HepG2 (cell line): ENCODE measurements around the gene PIAS3. TPM values are rescaled to one million over a fixed set of nuclear protein-coding genes. Genes with fewer than 3 reads are reported as not detected.

Experiments
- ARHGAP35 ChIP-seq: sonication (generic); formaldehyde crosslinking; IDR thresholded peaks from 2 replicates; pipeline ENCODE4 v1.9.0; 2022; ENCODE audit warnings: mild to moderate bottlenecking, inconsistent platforms, moderate library complexity, missing genetic modification reagents, borderline replicate concordance
- GABPA ChIP-seq, 2 experiments: IDR thresholded peaks; 2 replicates each; pipeline ENCODE4 v1.6.1; 2011 to 2016; ENCODE audit warnings: low read depth in 2 of 2, low read length in 1 of 2, missing biosample characterization in 1 of 2, missing genetic modification characterization in 1 of 2
- GRHL1 ChIP-seq: sonication (generic); formaldehyde crosslinking; conservative IDR thresholded peaks from 2 replicates; pipeline ENCODE4 v1.8.0; 2022; ENCODE audit warnings: missing genetic modification reagents
- KAT7 ChIP-seq: IDR thresholded peaks from 2 replicates; pipeline ENCODE4 v1.6.1; 2018; ENCODE audit warnings: borderline replicate concordance, missing compliant biosample characterization
- KDM3A ChIP-seq: IDR thresholded peaks from 2 replicates; pipeline ENCODE4 v1.6.1; 2018; ENCODE audit warnings: low read depth, missing compliant biosample characterization
- PLSCR1 ChIP-seq: sonication (generic); formaldehyde crosslinking; IDR thresholded peaks from 2 replicates; pipeline ENCODE4 v1.5.0; 2020; ENCODE audit warnings: missing genetic modification reagents, mild to moderate bottlenecking, borderline replicate concordance
- POGK ChIP-seq: sonication (generic); formaldehyde crosslinking; conservative IDR thresholded peaks from 2 replicates; pipeline ENCODE4 v1.8.0; 2022; ENCODE audit warnings: mild to moderate bottlenecking, moderate library complexity, missing genetic modification reagents
- SIN3B ChIP-seq: fragments of 150-350 bp; IDR thresholded peaks from 2 replicates; pipeline ENCODE4 v1.6.1; 2014; ENCODE audit warnings: low read length
- ZC3H4 ChIP-seq: sonication (generic); formaldehyde crosslinking; IDR thresholded peaks from 2 replicates; pipeline ENCODE4 v1.4.0; 2020; ENCODE audit warnings: missing genetic modification reagents, borderline replicate concordance
- ZMYM3 ChIP-seq: sonication (generic); formaldehyde crosslinking; IDR thresholded peaks from 2 replicates; pipeline ENCODE4 v1.5.1; 2020; ENCODE audit warnings: mild to moderate bottlenecking, missing genetic modification reagents
- ZNF10 ChIP-seq: sonication (generic); formaldehyde crosslinking; IDR thresholded peaks from 2 replicates; pipeline ENCODE4 v1.4.0; 2020; ENCODE audit warnings: mild to moderate bottlenecking, low read depth, missing genetic modification reagents, borderline replicate concordance
- ZNF224 ChIP-seq: sonication (generic); formaldehyde crosslinking; IDR thresholded peaks from 2 replicates; pipeline ENCODE4 v1.5.0; 2020; ENCODE audit warnings: mild to moderate bottlenecking, missing genetic modification reagents
- ZNF232 ChIP-seq: sonication (generic); formaldehyde crosslinking; IDR thresholded peaks from 2 replicates; pipeline ENCODE4 v1.4.0; 2020; ENCODE audit warnings: missing genetic modification reagents, borderline replicate concordance
- ZNF335 ChIP-seq: sonication (generic); formaldehyde crosslinking; IDR thresholded peaks from 2 replicates; pipeline ENCODE4 v1.4.0; 2020; ENCODE audit warnings: missing genetic modification reagents
- ZNF33B ChIP-seq: sonication (generic); formaldehyde crosslinking; IDR thresholded peaks from 2 replicates; pipeline ENCODE4 v1.5.1; 2020; ENCODE audit warnings: mild to moderate bottlenecking, missing genetic modification reagents
- ZNF710 ChIP-seq: sonication (generic); formaldehyde crosslinking; IDR thresholded peaks from 2 replicates; pipeline ENCODE4 v1.5.0; 2020; ENCODE audit warnings: mild to moderate bottlenecking, missing genetic modification reagents, borderline replicate concordance
- ZNF768 ChIP-seq: sonication (generic); formaldehyde crosslinking; IDR thresholded peaks from 2 replicates; pipeline ENCODE4 v1.4.0; 2020; ENCODE audit warnings: missing genetic modification reagents
- ZNF878 ChIP-seq: sonication (generic); formaldehyde crosslinking; IDR thresholded peaks from 2 replicates; pipeline ENCODE4 v1.8.1; 2023; ENCODE audit warnings: mild to moderate bottlenecking, missing genetic modification reagents, moderate library complexity
- polyA plus RNA-seq, 8 experiments: library from polyadenylated mRNA; depleted of rRNA in 3 of 8; stranded (reverse) in 7 of 8; unstranded in 1 of 8; fragments of >200 nt; fragmentation: Illumina TruSeq in 4 of 8; extraction: Trizol in 4 of 8; gene quantifications; 2 replicates each; pipeline versions ENCODE4 v1.2.1 to v1.2.3, GENCODE V29; 2011 to 2016; ENCODE audit warnings: low read depth in 4 of 8, missing spikeins in 1 of 8, mixed read lengths in 1 of 8; ENCODE audit not compliant: insufficient read depth in 1 of 8
- total RNA-seq, 5 experiments: library from RNA; depleted of rRNA; stranded (reverse); fragments of >200 nt; fragmentation: Illumina TruSeq; extraction: Trizol; gene quantifications; 2 replicates each; pipeline ENCODE4 v1.2.3, GENCODE V29; 2016; ENCODE audit warnings: low read depth in 1 of 5

PIAS3 gene
- total and polyA plus RNA-seq, 2 of the 13 experiments (the other 11 are each of a cell fraction or from before 2014, with no cell fraction given) = 3.7 to 8.0 TPM

GRCh38 chr1:145823565-145824498, 35.0 kb downstream of the PIAS3 start, which contains the start of the genes POLR3C and RNF115 (continued):
- TF ChIP-seq GRHL1 (CRISPR knock-in tag) = no peak
- no peak for TF ChIP-seq ARHGAP35 (CRISPR knock-in tag)
- peak; percentile 56 for TF ChIP-seq GABPA (IDR thresholded peaks at IDR 0.05; ENCODE audit: low read depth, low read length)
- TF ChIP-seq GABPA (CRISPR knock-in tag; IDR thresholded peaks at IDR 0.05; ENCODE audit: low read depth) = peak; percentile 92
- peak; percentile 78; the same call in 1 of the 2 replicates for TF ChIP-seq KDM3A (CRISPR knock-in tag)
- TF ChIP-seq KAT7 (CRISPR knock-in tag) = peak; percentile 90; the same call in 1 of the 2 replicates
- peak; percentile 73; the same call in 1 of the 2 replicates for TF ChIP-seq ZNF768 (CRISPR knock-in tag)
- no peak for TF ChIP-seq PLSCR1 (CRISPR knock-in tag)
- peak; percentile 83; the same call in 1 of the 2 replicates for TF ChIP-seq ZNF878 (CRISPR knock-in tag)
- no peak for TF ChIP-seq ZNF224 (CRISPR knock-in tag)
- TF ChIP-seq ZNF710 (CRISPR knock-in tag) = peak; percentile 44; the same call in 1 of the 2 replicates
- peak; percentile 31; the same call in 1 of the 2 replicates for TF ChIP-seq ZMYM3
- TF ChIP-seq ZC3H4 (CRISPR knock-in tag) = no peak
- TF ChIP-seq ZNF335 = peak; percentile 86
- peak; percentile 93 for TF ChIP-seq POGK (CRISPR knock-in tag)
- TF ChIP-seq SIN3B = no peak
- no peak for TF ChIP-seq ZNF10 (CRISPR knock-in tag)
- no peak for TF ChIP-seq ZNF33B (CRISPR knock-in tag)
- 0 out of 2 replicates have a peak, but pooled peaks have one; percentile 59 for TF ChIP-seq ZNF232 (CRISPR knock-in tag)
